ENCODE results near the gene ATXN1.

ATXN1 gene

DNA sequence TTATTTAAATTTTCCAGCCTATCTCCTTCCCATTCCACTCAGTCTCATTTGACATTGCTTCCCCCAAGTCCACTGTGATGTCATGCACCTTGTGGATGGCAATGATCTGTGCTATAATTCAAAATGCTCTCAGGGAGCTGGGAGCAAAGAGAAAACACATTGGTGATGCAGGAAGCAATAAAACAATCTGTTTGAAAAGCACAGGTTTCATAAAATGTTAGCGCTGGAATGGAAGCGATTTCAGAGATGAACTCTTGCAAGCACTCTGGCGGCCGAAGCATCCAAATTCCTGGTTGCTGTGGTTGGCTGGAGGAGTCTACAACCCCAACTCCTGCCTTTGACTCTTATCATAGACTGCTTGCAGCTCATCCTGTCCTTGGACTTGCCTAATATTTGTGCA, 355.9 kb downstream of the ATXN1 start:
- TF ChIP-seq, protein P1, sequence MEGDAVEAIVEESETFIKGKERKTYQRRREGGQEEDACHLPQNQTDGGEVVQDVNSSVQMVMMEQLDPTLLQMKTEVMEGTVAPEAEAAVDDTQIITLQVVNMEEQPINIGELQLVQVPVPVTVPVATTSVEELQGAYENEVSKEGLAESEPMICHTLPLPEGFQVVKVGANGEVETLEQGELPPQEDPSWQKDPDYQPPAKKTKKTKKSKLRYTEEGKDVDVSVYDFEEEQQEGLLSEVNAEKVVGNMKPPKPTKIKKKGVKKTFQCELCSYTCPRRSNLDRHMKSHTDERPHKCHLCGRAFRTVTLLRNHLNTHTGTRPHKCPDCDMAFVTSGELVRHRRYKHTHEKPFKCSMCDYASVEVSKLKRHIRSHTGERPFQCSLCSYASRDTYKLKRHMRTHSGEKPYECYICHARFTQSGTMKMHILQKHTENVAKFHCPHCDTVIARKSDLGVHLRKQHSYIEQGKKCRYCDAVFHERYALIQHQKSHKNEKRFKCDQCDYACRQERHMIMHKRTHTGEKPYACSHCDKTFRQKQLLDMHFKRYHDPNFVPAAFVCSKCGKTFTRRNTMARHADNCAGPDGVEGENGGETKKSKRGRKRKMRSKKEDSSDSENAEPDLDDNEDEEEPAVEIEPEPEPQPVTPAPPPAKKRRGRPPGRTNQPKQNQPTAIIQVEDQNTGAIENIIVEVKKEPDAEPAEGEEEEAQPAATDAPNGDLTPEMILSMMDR (IDR thresholded peaks at IDR 0.05; ENCODE audit: insufficient read depth, low read length, poor library complexity, severe bottlenecking) = no peak
- H3K4me3 ChIP-seq (replicated peaks; ENCODE audit: low read depth, low read length) = no peak overlapping the region
- no peak for DNase-seq (ENCODE audit: extremely low read depth, insufficient read length)
- no peaks in the 10 kb centered on the region for H3K36me3 ChIP-seq (ENCODE audit: control insufficient read depth, insufficient read depth, low read length)
- no peaks in the 10 kb centered on the region for H3K27me3 ChIP-seq (replicated peaks; ENCODE audit: control insufficient read depth, insufficient read depth, low read length)

DNA sequence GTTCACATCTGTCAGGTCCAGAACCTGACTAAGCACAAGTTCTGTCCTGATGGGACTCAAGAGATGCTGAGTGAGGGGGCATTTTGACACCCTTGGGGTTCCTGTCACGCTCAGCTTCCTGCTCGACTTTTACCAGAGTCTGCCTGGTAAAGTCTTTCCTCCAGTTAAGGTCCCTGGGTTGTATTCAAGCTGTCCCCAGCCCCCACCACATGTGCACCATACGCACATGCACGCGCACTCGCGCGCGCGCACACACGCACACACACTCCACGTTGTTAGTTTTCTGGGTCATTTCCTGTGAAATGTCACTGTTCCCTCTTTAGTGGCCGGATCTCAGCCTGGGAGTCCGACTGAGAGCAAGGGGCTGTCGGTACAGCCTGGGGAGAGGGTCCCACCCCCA, 356.8 kb downstream of the ATXN1 start:
- TF ChIP-seq, protein P1 (IDR thresholded peaks at IDR 0.05; ENCODE audit: insufficient read depth, low read length, poor library complexity, severe bottlenecking) = no peak
- DNase-seq (ENCODE audit: extremely low read depth, insufficient read length) = no peak
- no peak overlapping the region for H3K4me3 ChIP-seq (replicated peaks; ENCODE audit: low read depth, low read length)

DNA sequence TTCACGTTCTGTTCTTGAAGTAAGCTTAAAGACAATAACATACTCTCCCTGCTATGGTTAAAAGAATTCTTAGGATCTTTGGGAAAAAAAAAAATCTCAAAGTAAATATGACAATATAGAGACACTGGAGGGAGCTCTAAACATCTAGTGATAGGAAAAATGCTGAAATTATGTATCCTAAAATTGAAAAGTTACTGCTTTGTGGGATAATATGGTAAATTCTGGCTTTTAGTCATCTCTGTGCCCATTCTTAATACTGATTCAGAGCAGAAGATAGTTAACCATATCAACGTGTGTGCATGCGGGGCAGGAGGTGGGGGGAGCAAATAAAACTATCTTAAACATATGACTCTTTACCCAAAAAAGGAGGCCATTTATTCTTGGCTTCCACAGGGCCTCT, 357.4 kb downstream of the ATXN1 start:
- no peaks in the 10 kb centered on the region for H3K36me3 ChIP-seq (ENCODE audit: control insufficient read depth, insufficient read depth, low read length)
- DNase-seq (ENCODE audit: extremely low read depth, insufficient read length) = no peak
- no peaks in the 10 kb centered on the region for H3K27me3 ChIP-seq (replicated peaks; ENCODE audit: control insufficient read depth, insufficient read depth, low read length)
- TF ChIP-seq, protein P1 (IDR thresholded peaks at IDR 0.05; ENCODE audit: insufficient read depth, low read length, poor library complexity, severe bottlenecking) = no peak
- no peak overlapping the region for H3K4me3 ChIP-seq (replicated peaks; ENCODE audit: low read depth, low read length)

More for the DNA sequence above, 356.8 kb downstream of the ATXN1 start:
- no peaks in the 10 kb centered on the region for H3K36me3 ChIP-seq (ENCODE audit: control insufficient read depth, insufficient read depth, low read length)
- H3K27me3 ChIP-seq (replicated peaks; ENCODE audit: control insufficient read depth, insufficient read depth, low read length) = no peaks in the 10 kb centered on the region

DNA sequence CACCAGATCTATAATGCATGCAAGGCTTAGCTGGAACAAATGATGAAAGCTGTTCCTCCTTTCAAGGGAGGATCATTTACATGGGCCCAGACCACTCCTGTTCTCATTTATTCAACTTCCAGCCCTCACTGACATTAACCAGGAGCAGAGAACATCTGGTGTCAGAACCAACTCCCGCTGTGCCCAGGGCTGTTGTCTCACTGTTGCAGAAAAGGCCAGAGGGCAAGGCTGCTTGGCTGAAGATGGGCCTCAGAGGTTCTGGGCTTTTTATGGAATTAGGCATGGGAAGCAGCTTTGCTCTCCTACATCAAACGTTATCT, 358.7 kb downstream of the ATXN1 start:
- TF ChIP-seq, protein P1 (IDR thresholded peaks at IDR 0.05; ENCODE audit: insufficient read depth, low read length, poor library complexity, severe bottlenecking) = no peak
- H3K27me3 ChIP-seq (replicated peaks; ENCODE audit: control insufficient read depth, insufficient read depth, low read length) = no peaks in the 10 kb centered on the region
- no peaks in the 10 kb centered on the region for H3K36me3 ChIP-seq (ENCODE audit: control insufficient read depth, insufficient read depth, low read length)
- DNase-seq (ENCODE audit: extremely low read depth, insufficient read length) = no peak
- no peak overlapping the region for H3K4me3 ChIP-seq (replicated peaks; ENCODE audit: low read depth, low read length)

DNA sequence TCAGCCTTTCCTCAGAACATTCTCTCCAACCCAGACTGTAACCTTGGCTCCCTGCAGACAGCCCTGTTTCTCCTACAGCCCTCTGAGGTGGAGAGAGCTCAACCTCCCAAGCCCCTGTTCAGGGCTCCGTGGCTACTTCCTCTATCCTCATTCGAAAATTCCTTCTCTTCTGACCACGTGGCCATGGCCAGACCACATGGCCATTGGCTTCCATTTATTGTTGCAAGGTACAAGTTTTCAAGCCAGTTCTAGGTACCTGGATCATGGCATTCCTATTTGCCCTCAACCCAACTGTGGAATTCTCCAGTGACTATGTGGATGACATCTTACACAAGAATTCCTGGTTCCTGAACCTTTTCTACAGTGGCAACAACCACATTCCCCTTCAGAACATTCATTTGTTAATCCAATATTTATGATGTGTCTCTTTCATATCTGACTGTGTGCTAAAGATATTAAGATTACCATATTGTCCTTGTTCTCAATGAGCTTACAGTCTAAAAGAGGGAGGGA, 361.0 kb downstream of the ATXN1 start:
- TF ChIP-seq, protein P1 (IDR thresholded peaks at IDR 0.05; ENCODE audit: insufficient read depth, low read length, poor library complexity, severe bottlenecking) = no peak
- H3K36me3 ChIP-seq (ENCODE audit: control insufficient read depth, insufficient read depth, low read length) = no peaks in the 10 kb centered on the region
- H3K27me3 ChIP-seq (replicated peaks; ENCODE audit: control insufficient read depth, insufficient read depth, low read length) = no peaks in the 10 kb centered on the region
- H3K4me3 ChIP-seq (replicated peaks; ENCODE audit: low read depth, low read length) = no peak overlapping the region
- no peak for DNase-seq (ENCODE audit: extremely low read depth, insufficient read length)

DNA sequence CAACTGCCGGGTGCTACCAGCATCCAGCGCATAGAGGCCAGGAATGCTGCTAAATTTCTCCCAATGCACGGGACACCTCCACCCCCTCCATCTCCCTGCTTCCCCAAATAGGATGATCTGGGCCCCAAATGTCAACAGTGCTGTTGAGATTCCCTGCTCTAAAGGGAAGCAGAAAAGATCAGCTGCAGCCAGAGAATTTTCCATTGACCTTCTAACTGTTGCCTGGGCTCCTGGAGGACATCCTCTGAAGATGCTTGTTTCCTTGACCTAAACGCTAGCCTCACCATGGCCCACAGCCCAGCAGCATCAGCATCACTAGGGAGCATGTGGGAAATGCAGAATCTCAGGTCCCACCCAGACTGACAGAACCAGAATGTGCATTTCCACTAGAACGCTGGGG, 361.6 kb downstream of the ATXN1 start:
- no peak for DNase-seq (ENCODE audit: extremely low read depth, insufficient read length)
- TF ChIP-seq, protein P1 (IDR thresholded peaks at IDR 0.05; ENCODE audit: insufficient read depth, low read length, poor library complexity, severe bottlenecking) = no peak
- no peaks in the 10 kb centered on the region for H3K36me3 ChIP-seq (ENCODE audit: control insufficient read depth, insufficient read depth, low read length)
- no peak overlapping the region for H3K4me3 ChIP-seq (replicated peaks; ENCODE audit: low read depth, low read length)
- H3K27me3 ChIP-seq (replicated peaks; ENCODE audit: control insufficient read depth, insufficient read depth, low read length) = no peaks in the 10 kb centered on the region
